HEK293 (cell line): ENCODE measurements around the gene NSG1.

Experiments used
- CTCF ChIA-PET: fragments of 350-600 bp; formaldehyde crosslinking; extraction: SDS; loops from one replicate; lab custom pipeline; 2021; ENCODE audit warnings: antibody characterized with exemption; lab: Yijun Ruan, JAX
- POLR2A ChIA-PET: fragments of 300-600 bp; formaldehyde crosslinking; extraction: SDS; loops from one replicate; lab custom pipeline; 2020; ENCODE audit warnings: antibody characterized with exemption, inconsistent platforms; lab: Yijun Ruan, JAX
- H3K27ac ChIP-seq: fragments of 200-500 bp; sonication (Bioruptor generic); 2 replicates; pipeline ENCODE4 v1.5.1; 2014; ENCODE audit warnings: low read depth, low read length, control low read depth, inconsistent platforms; ENCODE audit errors: extremely low read depth
- H3K36me3 ChIP-seq, 2 experiments: fragments of 200-500 bp in 1 of 2; sonication (Bioruptor generic) in 1 of 2; 1 replicate in 1 of 2; 2 replicates in 1 of 2; pipeline ENCODE4 v1.5.1; 2014 to 2017; ENCODE audit warnings: inconsistent platforms in 2 of 2, low read length in 2 of 2; ENCODE audit not compliant: control insufficient read depth in 2 of 2, insufficient read depth in 1 of 2
- H3K4me1 ChIP-seq: fragments of 200-500 bp; sonication (Bioruptor generic); 2 replicates; pipeline ENCODE4 v1.5.1; 2014; ENCODE audit warnings: mild to moderate bottlenecking, low read length, inconsistent platforms; ENCODE audit not compliant: control insufficient read depth, insufficient read depth
- H3K4me3 ChIP-seq: 2 replicates; pipeline ENCODE4 v1.5.1; 2011; ENCODE audit warnings: low read depth, mild to moderate bottlenecking, control low read depth, low read length, moderate library complexity
- H3K9me3 ChIP-seq: fragments of 200-500 bp; sonication (Bioruptor generic); 2 replicates; pipeline ENCODE4 v1.5.1; 2014; ENCODE audit warnings: low read depth, low read length, inconsistent platforms; ENCODE audit not compliant: control insufficient read depth, insufficient read depth
- BCL11B ChIP-seq: fragments of 450-650 bp; formaldehyde crosslinking; IDR thresholded peaks from 2 replicates; pipeline ENCODE4 v1.5.1; 2016; ENCODE audit warnings: low read depth, missing biosample characterization, missing genetic modification characterization
- EGR2 ChIP-seq: fragments of 450-650 bp; formaldehyde crosslinking; IDR thresholded peaks from 2 replicates; pipeline ENCODE4 v1.5.1; 2016; ENCODE audit warnings: low read depth, missing biosample characterization, missing genetic modification characterization
- HOXD13 ChIP-seq: sonication (generic); formaldehyde crosslinking; IDR thresholded peaks from 2 replicates; pipeline ENCODE4 v1.8.0; 2022; ENCODE audit warnings: missing genetic modification reagents, borderline replicate concordance
- ZBTB8A ChIP-seq: fragments of 450-650 bp; formaldehyde crosslinking; IDR thresholded peaks from 2 replicates; pipeline ENCODE4 v1.5.1; 2016; ENCODE audit warnings: missing biosample characterization, missing genetic modification characterization
- ZFP3 ChIP-seq: fragments of 450-650 bp; formaldehyde crosslinking; IDR thresholded peaks from 2 replicates; pipeline ENCODE4 v1.5.1; 2016; ENCODE audit warnings: low read depth, missing biosample characterization, missing genetic modification characterization
- ZNF211 ChIP-seq: fragments of 450-650 bp; formaldehyde crosslinking; IDR thresholded peaks from 2 replicates; pipeline ENCODE4 v1.5.1; 2016; ENCODE audit warnings: low read depth, missing biosample characterization, missing genetic modification characterization
- ZNF473 ChIP-seq: fragments of 450-650 bp; formaldehyde crosslinking; IDR thresholded peaks from 2 replicates; pipeline ENCODE4 v1.5.1; 2017; ENCODE audit warnings: missing biosample characterization, missing genetic modification characterization
- ZNF514 ChIP-seq: fragments of 450-650 bp; formaldehyde crosslinking; IDR thresholded peaks from 2 replicates; pipeline ENCODE4 v1.5.1; 2016; ENCODE audit warnings: missing biosample characterization, missing genetic modification characterization
- ZNF548 ChIP-seq: fragments of 450-650 bp; formaldehyde crosslinking; IDR thresholded peaks from 2 replicates; pipeline ENCODE4 v1.5.1; 2016; ENCODE audit warnings: missing biosample characterization, missing genetic modification characterization
- ZNF558 ChIP-seq: fragments of 450-650 bp; formaldehyde crosslinking; IDR thresholded peaks from 2 replicates; pipeline ENCODE4 v1.5.1; 2016; ENCODE audit warnings: missing biosample characterization, missing genetic modification characterization
- ZNF837 ChIP-seq: fragments of 450-650 bp; formaldehyde crosslinking; IDR thresholded peaks from 2 replicates; pipeline ENCODE4 v1.5.1; 2016; ENCODE audit warnings: missing biosample characterization, missing genetic modification characterization
- ZSCAN30 ChIP-seq: fragments of 450-650 bp; IDR thresholded peaks from 2 replicates; pipeline ENCODE4 v1.5.1; 2018; ENCODE audit warnings: missing biosample characterization, mild to moderate bottlenecking, missing genetic modification characterization, moderate library complexity

The NSG1 gene

GRCh38 chr4:4438891-4439290 is 52.0 kb downstream of the NSG1 start:
- ChIA-PET CTCF (no interaction called here), POLR2A (no interaction called here)
- Histone ChIP-seq H3K4me1 (peaks cover 5% of the 10 kb centered on the region; the same call in 1 of the 2 replicates), H3K27ac (no peak overlapping the region), H3K9me3 (no peaks in the 10 kb centered on the region), H3K4me3 (no peak overlapping the region), H3K36me3 (peaks cover 0 to 24% of the 10 kb centered on the region in 2 experiments; a peak in 1 of 3 replicates)
- no peak for TF ChIP-seq HOXD13 (CRISPR knock-in tag)
- TF ChIP-seq ZNF211 = peak; percentile 97
- no peak for TF ChIP-seq ZNF473 (tag by site-specific recombination)

- Histone ChIP-seq H3K36me3 (peaks cover 0 to 20% of the 10 kb centered on the region in 2 experiments; a peak in 1 of 3 replicates), H3K27ac (no peak overlapping the region), H3K4me3 (no peak overlapping the region), H3K9me3 (no peaks in the 10 kb centered on the region), H3K4me1 (peaks cover 5% of the 10 kb centered on the region; the same call in 1 of the 2 replicates)
- TF ChIP-seq ZNF837 (tag by site-specific recombination) (no peak), ZSCAN30 (tag by site-specific recombination) (peak; percentile 26; the same call in 1 of the 2 replicates), BCL11B (tag by site-specific recombination) (no peak), EGR2 (tag by site-specific recombination) (0 out of 2 replicates have a peak, but pooled peaks have one; percentile 3)
- POLR2A ChIA-PET = no interaction called here
- CTCF ChIA-PET = no interaction called here
Measured at GRCh38 chr4:4439782-4440181, 52.9 kb downstream of the NSG1 start.

DNA sequence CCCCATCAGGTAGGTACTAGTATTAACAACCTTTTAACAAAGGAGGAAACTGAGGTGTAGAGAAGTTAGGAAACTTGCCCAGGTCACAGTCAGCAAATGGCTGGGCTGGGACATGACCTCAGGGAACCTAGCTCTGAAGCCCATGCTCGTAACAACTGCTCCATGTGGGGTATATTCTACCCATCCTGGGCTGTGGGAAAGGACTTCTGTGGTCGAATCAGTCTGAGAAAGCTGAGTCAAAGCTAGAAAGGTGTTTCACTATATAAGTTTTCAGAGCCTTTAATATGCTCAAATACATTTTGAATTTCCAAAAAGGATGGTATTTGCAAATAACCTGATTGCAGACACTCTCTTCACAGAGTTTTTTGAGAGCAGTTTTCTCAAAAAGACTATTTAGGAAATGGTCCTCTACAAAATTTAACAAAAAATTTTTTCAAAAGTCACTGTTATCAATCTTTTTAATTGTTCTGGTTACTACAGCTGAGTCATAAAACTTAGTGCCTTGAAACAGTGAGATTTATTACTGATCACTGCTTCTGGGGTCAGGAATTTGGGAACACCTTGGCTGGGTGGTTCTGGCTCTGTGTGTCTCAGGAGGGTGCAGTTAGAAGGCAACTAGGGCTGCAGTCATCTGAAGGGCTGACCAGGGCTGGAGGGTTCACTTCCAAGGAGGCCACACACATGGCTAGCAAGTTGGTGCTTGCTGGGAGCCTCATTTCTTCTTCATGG is 53.6 kb downstream of the NSG1 start:
- Histone ChIP-seq H3K9me3 (no peaks in the 10 kb centered on the region), H3K4me3 (no peak overlapping the region), H3K4me1 (peaks cover 5% of the 10 kb centered on the region; the same call in 1 of the 2 replicates), H3K36me3 (peaks cover 0 to 18% of the 10 kb centered on the region in 2 experiments; a peak in 1 of 3 replicates), H3K27ac (no peak overlapping the region)
- CTCF ChIA-PET = no interaction called here
- no peak for TF ChIP-seq ZNF548 (tag by site-specific recombination)
- peak; percentile 39 for TF ChIP-seq ZBTB8A (tag by site-specific recombination)
- TF ChIP-seq ZFP3 (tag by site-specific recombination) = no peak
- POLR2A ChIA-PET = no interaction called here

GRCh38 chr4:4443821-4444220 is 56.9 kb downstream of the NSG1 start:
- no peak for TF ChIP-seq ZNF558 (tag by site-specific recombination)
- CTCF ChIA-PET = interaction anchor here (0.6 to 0.9 kb wide), 2 partner anchors 13 to 141 kb away, joined by 3 read pairs; no protein-coding TSS in a partner anchor
- H3K4me3 ChIP-seq = no peak overlapping the region
- no peak overlapping the region for H3K27ac ChIP-seq
- no peaks in the 10 kb centered on the region for H3K36me3 ChIP-seq
- POLR2A ChIA-PET = interaction anchor here (1.4 kb wide), 1 partner anchor 196 kb away, joined by 4 read pairs; the partner anchor contains the start of gene TMEM128
- no peaks in the 10 kb centered on the region for H3K9me3 ChIP-seq
- H3K4me1 ChIP-seq = peaks cover 5% of the 10 kb centered on the region; the same call in 1 of the 2 replicates

- no peak overlapping the region for H3K4me3 ChIP-seq
- H3K36me3 ChIP-seq = no peaks in the 10 kb centered on the region
- no peak overlapping the region for H3K27ac ChIP-seq
- ChIA-PET CTCF (no interaction called here), POLR2A (no interaction called here)
- no peaks in the 10 kb centered on the region for H3K9me3 ChIP-seq
- no peak for TF ChIP-seq ZNF514 (tag by site-specific recombination)
- TF ChIP-seq, all 188 proteins: peak for 0
- H3K4me1 ChIP-seq = no peaks in the 10 kb centered on the region
Measured at GRCh38 chr4:4446434-4446833, 59.5 kb downstream of the NSG1 start.
